ENCODE data around the gene ELK3. TPM values are rescaled to one million over a fixed set of nuclear protein-coding genes. Genes with fewer than 3 reads are reported as not detected.
"Not testable (repeated sequence)": the region's sequence is repeated elsewhere in the genome, so short reads cannot be mapped to it uniquely, and the experiment has no call there.

ELK3 gene
- total RNA-seq, 2 experiments from 2014 or later = 46.3 TPM

DNA sequence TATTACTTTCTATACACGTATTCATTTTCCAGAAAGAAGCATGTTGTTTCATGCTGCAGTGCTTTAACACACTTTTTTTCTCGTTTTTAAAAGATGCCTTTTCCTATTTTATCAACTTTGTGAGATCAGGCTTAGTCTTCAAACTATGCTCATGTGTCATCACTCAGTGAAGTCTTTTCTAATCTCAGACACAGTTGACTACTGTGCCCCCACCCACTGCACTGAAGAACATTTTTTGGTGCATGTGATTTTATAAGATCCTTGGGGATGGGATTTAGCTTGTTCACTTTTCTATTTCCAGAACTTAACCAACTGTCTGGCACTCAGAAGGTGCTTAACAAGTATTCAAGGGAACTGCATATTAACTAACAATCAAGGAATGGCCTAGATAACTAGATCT is 120.5 kb downstream of the ELK3 start:
- H3K36me3 Mint-ChIP-seq (ENCODE audit: low read depth) = peaks cover 13% of the 10 kb centered on the region
- H3K27ac Mint-ChIP-seq = no peak overlapping the region
- POLR2A ChIA-PET = no interaction called here
- no peaks in the 10 kb centered on the region for H3K9me3 Mint-ChIP-seq
- H3K27me3 Mint-ChIP-seq = no peaks in the 10 kb centered on the region
- CTCF ChIA-PET = no interaction called here
- H3K4me1 Mint-ChIP-seq = peaks cover 9% of the 10 kb centered on the region
- no peak for DNase-seq
- H3K4me3 Mint-ChIP-seq = no peak overlapping the region

DNA sequence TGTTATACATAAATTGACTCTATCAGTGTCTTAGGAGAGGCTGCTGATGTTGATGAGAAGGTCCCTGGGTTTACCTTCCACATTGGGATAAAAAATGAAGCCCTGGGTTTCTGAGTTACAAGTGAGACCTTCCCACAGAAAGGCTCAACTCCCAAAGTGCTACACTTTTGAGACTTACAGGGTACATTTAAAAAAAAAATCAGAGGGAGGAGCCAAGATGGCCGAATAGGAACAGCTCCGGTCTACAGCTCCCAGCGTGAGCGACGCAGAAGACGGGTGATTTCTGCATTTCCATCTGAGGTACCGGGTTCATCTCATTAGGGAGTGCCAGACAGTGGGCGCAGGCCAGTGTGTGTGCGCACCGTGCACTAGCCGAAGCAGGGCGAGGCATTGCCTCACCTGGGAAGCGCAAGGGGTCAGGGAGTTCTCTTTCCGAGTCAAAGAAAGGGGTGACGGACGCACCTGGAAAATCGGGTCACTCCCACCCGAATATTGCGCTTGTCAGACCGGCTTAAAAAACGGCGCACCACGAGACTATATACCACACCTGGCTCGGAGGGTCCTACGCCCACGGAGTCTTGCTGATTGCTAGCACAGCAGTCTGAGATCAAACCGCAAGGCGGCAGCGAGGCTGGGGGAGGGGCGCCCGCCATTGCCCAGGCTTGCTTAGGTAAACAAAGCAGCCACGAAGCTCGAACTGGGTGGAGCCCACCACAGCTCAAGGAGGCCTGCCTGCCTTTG is 121.7 kb downstream of the ELK3 start:
- peak; percentile 22 for DNase-seq
- H3K27ac Mint-ChIP-seq = peak overlapping the region; percentile 65
- CTCF ChIA-PET, H3K9me3 Mint-ChIP-seq, H3K4me1 Mint-ChIP-seq, H3K27me3 Mint-ChIP-seq: not testable (repeated sequence)
- H3K36me3 Mint-ChIP-seq (ENCODE audit: low read depth) = peaks cover 10% of the 10 kb centered on the region
- POLR2A ChIA-PET = interaction anchor here (0.8 kb wide), 1 partner anchor 84 kb away, joined by 3 read pairs; the partner anchor contains the start of gene CDK17
- peak overlapping the region; percentile 76 for H3K4me3 Mint-ChIP-seq

DNA sequence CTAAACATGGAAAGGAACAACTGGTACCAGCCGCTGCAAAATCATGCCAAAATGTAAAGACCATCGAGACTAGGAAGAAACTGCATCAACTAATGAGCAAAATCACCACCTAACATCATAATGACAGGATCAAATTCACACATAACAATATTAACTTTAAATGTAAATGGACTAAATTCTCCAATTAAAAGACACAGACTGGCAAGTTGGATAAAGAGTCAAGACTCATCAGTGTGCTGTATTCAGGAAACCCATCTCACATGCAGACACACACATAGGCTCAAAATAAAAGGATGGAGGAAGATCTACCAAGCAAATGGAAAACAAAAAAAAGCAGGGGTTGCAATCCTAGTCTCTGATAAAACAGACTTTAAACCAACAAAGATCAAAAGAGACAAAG is 123.6 kb downstream of the ELK3 start:
- H3K9me3 Mint-ChIP-seq, DNase-seq, CTCF ChIA-PET, H3K4me3 Mint-ChIP-seq, H3K27me3 Mint-ChIP-seq, POLR2A ChIA-PET, H3K27ac Mint-ChIP-seq: not testable (repeated sequence)
- Mint-ChIP-seq H3K36me3 (ENCODE audit: low read depth) (peaks cover 18% of the 10 kb centered on the region), H3K4me1 (peaks cover 12% of the 10 kb centered on the region)

Other genes starting within 250 kb of the ELK3 start
- gene HAL, start 198.0 kb upstream of the ELK3 start, total RNA-seq = under 1 TPM; 0.18 to 0.23 TPM
- 10 to 100 TPM; 50.7 to 52.1 TPM for gene LTA4H, start 158.8 kb upstream of the ELK3 start, total RNA-seq
- 10 to 100 TPM; 41.5 to 42.5 TPM for gene CDK17, start 206.1 kb downstream of the ELK3 start, total RNA-seq

Data from activated CD4-positive, alpha-beta memory T cell treated with anti-CD3 and anti-CD28 coated beads, Interleukin-2, amount 10 ng/mL, durations not matched to agents 7 days and 5 days (primary cell).